Tibial artery (tissue), 4 donors: ENCODE data around the gene SCARF1.
"Not testable (repeated sequence)": the region's sequence is repeated elsewhere in the genome, so short reads cannot be mapped to it uniquely, and the experiment has no call there.

Experiments
- DNase-seq, 2 donors: peaks; one replicate each; pipeline ENCODE4 v3.0.0-alpha.2; 2019
- H3K27ac ChIP-seq, 2 donors: fragments of 200-600 bp; sonication (generic) in 1 of 2; 1 replicate in 1 of 2; 2 replicates in 1 of 2; pipeline ENCODE4 v1.5.1; 2018 to 2019; ENCODE audit warnings: mild to moderate bottlenecking in 1 of 2
- H3K27me3 ChIP-seq, 2 donors: fragments of 200-600 bp; sonication (generic) in 1 of 2; one replicate each; pipeline versions ENCODE4 v1.5.1 to v1.6.0; 2016 to 2019
- H3K36me3 ChIP-seq, 3 donors: fragments of 200-600 bp; sonication (generic) in 2 of 3; one replicate each; pipeline ENCODE4 v1.5.1; 2016 to 2019; ENCODE audit warnings: mild to moderate bottlenecking in 2 of 3
- H3K4me1 ChIP-seq, 4 donors: fragments of 200-600 bp; sonication (generic) in 2 of 4; 1 replicate in 3 of 4; 2 replicates in 1 of 4; pipeline ENCODE4 v1.5.1; 2016 to 2019
- H3K4me3 ChIP-seq, 2 donors: fragments of 200-600 bp; sonication (generic) in 1 of 2; 1 replicate in 1 of 2; 2 replicates in 1 of 2; pipeline ENCODE4 v1.5.1; 2018 to 2019; ENCODE audit warnings: mild to moderate bottlenecking in 2 of 2
- H3K9me3 ChIP-seq, 3 donors: fragments of 200-600 bp; sonication (generic) in 1 of 3; one replicate each; pipeline ENCODE4 v1.5.1; 2016 to 2019
- intact Hi-C: fragments of 100-400 bp; cut with DNase I; formaldehyde crosslinking; loops from one replicate; pipeline ENCODE4 v1.15.0; 2023; ENCODE audit warnings: low total_unique reads
- TF ChIP-seq, protein P1 (sequence below), 2 experiments: fragments of 200-600 bp in 1 of 2; fragments of 450-650 bp in 1 of 2; IDR thresholded peaks; one replicate each; pipeline ENCODE4 v1.5.1; 2017 to 2019; ENCODE audit warnings: antibody characterized with exemption in 2 of 2, mild to moderate bottlenecking in 1 of 2, moderate library complexity in 1 of 2

The SCARF1 gene

DNA sequence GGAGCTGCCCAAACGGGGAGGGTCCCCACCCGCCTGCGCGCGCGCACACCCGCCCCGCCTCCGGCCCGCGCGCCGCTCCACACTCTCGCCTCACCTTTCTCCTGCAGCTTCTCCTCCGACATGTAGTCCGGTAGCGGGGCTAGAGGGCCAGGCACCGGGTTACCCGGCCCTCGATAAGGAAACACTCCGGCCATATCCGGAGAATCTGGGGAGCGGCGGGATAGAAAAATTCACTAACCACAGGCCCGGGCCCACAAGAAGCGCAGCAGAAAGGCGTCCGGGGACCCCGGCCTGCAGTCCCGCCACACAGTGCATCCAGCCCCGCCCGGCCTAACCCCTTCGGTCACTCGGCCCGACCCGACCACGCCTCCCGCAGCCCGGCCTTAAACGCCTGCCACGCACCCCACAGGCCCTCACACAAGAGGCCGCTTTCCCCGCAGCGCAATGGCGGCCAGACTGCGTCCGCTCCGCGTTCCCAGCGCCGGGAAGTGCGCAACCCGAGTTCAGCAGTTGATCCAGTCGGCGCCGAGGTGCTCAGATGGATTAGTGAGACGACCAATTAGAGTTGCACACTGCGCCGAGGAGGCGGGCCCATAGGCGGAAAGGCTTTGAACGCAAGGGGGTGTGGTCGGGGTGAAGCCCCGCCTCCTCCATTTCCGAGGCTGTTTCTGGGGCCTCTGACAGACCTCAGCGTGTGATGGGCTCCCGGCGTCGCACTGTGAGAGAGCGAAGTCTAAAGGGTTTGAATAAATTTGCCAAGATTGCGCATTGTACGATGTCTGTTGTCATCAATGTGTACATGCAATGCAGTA, 39.1 kb upstream of the SCARF1 start, which contains the start of gene PRPF8:
PRPF8 (minus strand) TSS at position 490 of the 812 bp plus-strand sequence; CDS start at position 194, 296 bp downstream.
- H3K4me3 ChIP-seq = peak within 1 kb of the TSS; percentile 82 to 91
- DNase-seq = peak; percentile 99
- H3K36me3 ChIP-seq = peaks cover 36 to 40% (median 38%) of the 10 kb centered on the region in 3 donors
- peak within 1 kb of the TSS; percentile 90 to 93 for H3K27ac ChIP-seq
- no peaks in the 10 kb centered on the region for H3K9me3 ChIP-seq
- peaks cover 0 to 30% (median 22%) of the 10 kb centered on the region in 4 donors for H3K4me1 ChIP-seq
- TF ChIP-seq, protein P1, sequence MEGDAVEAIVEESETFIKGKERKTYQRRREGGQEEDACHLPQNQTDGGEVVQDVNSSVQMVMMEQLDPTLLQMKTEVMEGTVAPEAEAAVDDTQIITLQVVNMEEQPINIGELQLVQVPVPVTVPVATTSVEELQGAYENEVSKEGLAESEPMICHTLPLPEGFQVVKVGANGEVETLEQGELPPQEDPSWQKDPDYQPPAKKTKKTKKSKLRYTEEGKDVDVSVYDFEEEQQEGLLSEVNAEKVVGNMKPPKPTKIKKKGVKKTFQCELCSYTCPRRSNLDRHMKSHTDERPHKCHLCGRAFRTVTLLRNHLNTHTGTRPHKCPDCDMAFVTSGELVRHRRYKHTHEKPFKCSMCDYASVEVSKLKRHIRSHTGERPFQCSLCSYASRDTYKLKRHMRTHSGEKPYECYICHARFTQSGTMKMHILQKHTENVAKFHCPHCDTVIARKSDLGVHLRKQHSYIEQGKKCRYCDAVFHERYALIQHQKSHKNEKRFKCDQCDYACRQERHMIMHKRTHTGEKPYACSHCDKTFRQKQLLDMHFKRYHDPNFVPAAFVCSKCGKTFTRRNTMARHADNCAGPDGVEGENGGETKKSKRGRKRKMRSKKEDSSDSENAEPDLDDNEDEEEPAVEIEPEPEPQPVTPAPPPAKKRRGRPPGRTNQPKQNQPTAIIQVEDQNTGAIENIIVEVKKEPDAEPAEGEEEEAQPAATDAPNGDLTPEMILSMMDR (IDR thresholded peaks at IDR 0.05) = no peak
- no peaks in the 10 kb centered on the region for H3K27me3 ChIP-seq
- intact Hi-C loops = no loop called here

DNA sequence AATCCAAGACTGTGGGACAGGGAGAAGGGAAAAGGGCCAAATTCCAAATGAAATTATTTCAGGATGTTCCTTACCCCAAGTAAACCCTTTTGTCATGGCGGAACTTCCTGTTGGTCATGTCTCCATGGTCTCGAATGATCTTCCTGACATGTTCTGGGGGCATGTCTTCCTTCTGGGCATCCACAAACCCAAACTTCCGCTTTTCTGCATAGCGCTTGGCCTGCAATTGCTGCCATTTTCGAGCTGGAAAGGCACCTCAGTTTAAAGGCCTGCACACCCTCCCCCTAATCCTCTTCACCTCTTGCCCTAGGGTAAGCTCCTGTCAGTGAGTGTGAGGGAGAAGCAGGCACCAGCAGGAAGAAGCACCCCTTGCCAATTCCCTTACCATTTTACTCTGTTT, 37.9 kb upstream of the SCARF1 start:
- Histone ChIP-seq H3K27me3 (no peaks in the 10 kb centered on the region), H3K4me3 (peak overlapping the region; percentile 82 to 91), H3K9me3 (no peaks in the 10 kb centered on the region), H3K27ac (peak overlapping the region; percentile 90 to 93), H3K4me1 (peaks cover 0 to 30% (median 22%) of the 10 kb centered on the region in 4 donors), H3K36me3 (peaks cover 47 to 51% (median 50%) of the 10 kb centered on the region in 3 donors)
- no peak for DNase-seq
- intact Hi-C loops = no loop called here
- TF ChIP-seq, protein P1 (IDR thresholded peaks at IDR 0.05) = no peak

DNA sequence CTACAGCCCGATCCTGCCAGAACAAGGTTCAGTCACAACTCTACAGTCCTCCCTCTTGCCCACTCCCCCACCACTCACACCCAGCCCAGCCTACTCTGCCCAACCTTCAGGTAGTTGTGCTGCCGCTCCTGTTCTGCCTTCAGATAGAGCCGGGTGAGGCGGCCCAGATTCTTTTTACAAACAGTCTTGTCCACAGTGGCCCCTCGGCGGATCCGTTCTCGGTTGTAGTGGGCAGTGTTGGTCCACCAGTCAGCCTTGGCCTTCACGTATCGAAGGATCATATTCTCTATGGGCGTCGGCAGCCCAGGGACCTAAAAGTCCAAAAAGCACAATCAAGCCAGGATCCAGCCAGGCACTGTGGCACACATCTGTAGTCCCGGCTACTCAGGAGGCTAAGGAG, 30.9 kb upstream of the SCARF1 start:
- no peak overlapping the region for H3K4me3 ChIP-seq
- no peaks in the 10 kb centered on the region for H3K9me3 ChIP-seq
- peaks cover 99 to 100% (median 100%) of the 10 kb centered on the region in 3 donors for H3K36me3 ChIP-seq
- H3K27ac ChIP-seq = no peak overlapping the region
- intact Hi-C loops = no loop called here
- no peaks in the 10 kb centered on the region for H3K27me3 ChIP-seq
- TF ChIP-seq, protein P1 (IDR thresholded peaks at IDR 0.05) = no peak
- no peak for DNase-seq
- H3K4me1 ChIP-seq = peaks cover 0 to 3% (median 0%) of the 10 kb centered on the region in 4 donors

DNA sequence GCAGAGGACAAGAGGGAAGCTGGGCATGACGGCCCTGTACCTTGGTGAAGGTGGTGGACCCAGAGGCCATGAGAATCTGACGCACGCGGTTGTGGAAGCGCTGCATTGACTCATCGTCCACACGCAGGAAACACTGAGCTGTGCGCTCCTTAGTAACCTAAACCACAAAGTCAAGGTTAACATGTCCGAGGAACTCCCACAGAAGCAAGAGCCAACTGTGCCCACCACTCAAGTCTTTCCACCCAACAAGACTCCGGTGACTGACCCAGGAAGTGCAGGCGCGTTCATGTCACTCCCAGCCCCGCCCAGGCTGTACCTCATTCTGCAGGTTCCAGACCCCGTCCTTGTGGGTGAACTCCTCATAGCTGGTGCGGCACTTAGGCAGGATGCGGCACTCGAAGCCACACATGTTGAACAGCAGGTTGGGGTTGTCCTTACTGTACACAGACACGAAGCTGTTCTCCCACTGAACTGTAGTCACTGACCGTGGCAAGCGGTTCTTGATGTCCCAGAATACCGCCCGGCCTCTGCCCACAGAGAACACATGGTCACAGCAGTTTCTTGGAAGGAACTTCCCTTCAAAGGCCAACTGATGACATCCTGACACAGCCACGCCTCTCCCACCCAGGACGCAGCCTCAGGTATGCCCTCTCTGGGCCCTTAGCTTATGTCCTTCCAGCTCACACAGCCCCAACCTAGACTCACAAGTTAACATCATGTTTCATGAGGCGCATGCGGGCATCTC, 27.7 kb upstream of the SCARF1 start:
- Histone ChIP-seq H3K27me3 (no peaks in the 10 kb centered on the region), H3K27ac (no peak overlapping the region), H3K36me3 (peaks cover 80 to 100% (median 85%) of the 10 kb centered on the region in 3 donors), H3K9me3 (no peaks in the 10 kb centered on the region), H3K4me3 (no peak overlapping the region), H3K4me1 (peaks cover 0 to 19% (median 5%) of the 10 kb centered on the region in 4 donors)
- intact Hi-C loops = loop anchor here (5.0 kb wide), 2 partner anchors 39 to 194 kb away; partner anchors contain the start of gene TLCD2
- TF ChIP-seq, protein P1 (IDR thresholded peaks at IDR 0.05) = no peak
- DNase-seq = no peak

DNA sequence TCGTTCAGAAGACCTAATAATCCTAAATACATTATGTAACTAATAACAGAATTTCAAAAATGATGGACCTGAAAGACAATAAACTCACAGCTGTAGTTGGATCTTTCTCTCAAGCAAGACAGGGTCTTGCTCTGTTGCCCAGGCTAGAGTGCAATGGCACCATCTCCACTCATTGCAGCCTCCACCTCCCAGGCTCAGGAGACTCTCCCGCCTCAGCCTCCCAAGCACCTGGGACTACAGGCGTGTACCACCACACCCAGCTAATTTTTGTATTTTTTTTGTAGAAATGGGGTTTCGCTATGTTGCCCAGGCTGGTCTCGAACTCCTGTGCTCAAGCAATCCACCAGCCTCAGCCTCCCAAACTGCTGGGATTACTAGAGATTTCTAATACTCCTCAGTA, 18.4 kb upstream of the SCARF1 start:
- H3K9me3 ChIP-seq, DNase-seq, H3K4me3 ChIP-seq, H3K4me1 ChIP-seq, H3K27me3 ChIP-seq, intact Hi-C loops, H3K27ac ChIP-seq: not testable (repeated sequence)
- peaks cover 61 to 96% (median 76%) of the 10 kb centered on the region in 3 donors for H3K36me3 ChIP-seq
